Ishikawa (cell line): ENCODE data around the gene PRRG4.

ENCODE experiments used
- CEBPB ChIP-seq: IDR thresholded peaks from 2 replicates; pipeline ENCODE4 v1.6.1; 2012
- CREB1 ChIP-seq: IDR thresholded peaks from 2 replicates; pipeline ENCODE4 v1.6.1; 2012; ENCODE audit warnings: low read depth
- EGR1 ChIP-seq: IDR thresholded peaks from 2 replicates; pipeline ENCODE4 v1.6.1; 2012
- EP300 ChIP-seq: IDR thresholded peaks from 2 replicates; pipeline ENCODE4 v1.6.1; 2012; ENCODE audit warnings: borderline replicate concordance
- RAD21 ChIP-seq: IDR thresholded peaks from 2 replicates; pipeline ENCODE4 v1.6.1; 2012; ENCODE audit warnings: low read depth
- TAF1 ChIP-seq: IDR thresholded peaks from 2 replicates; pipeline ENCODE4 v1.6.1; 2012; ENCODE audit warnings: low read depth, mild to moderate bottlenecking
- TEAD4 ChIP-seq: IDR thresholded peaks from 2 replicates; pipeline ENCODE4 v1.6.1; 2012
- YY1 ChIP-seq: IDR thresholded peaks from 2 replicates; pipeline ENCODE4 v1.6.1; 2012; ENCODE audit warnings: low read depth
- TF ChIP-seq, protein P1 (sequence below): IDR thresholded peaks from 2 replicates; pipeline ENCODE4 v1.6.1; 2012
- TF ChIP-seq, protein P2 (sequence below): IDR thresholded peaks from 2 replicates; pipeline ENCODE4 v1.6.1; 2012
- TF ChIP-seq, protein P3 (sequence below): IDR thresholded peaks from 2 replicates; pipeline ENCODE4 v1.6.1; 2012; ENCODE audit warnings: low read depth, mild to moderate bottlenecking

DNA sequence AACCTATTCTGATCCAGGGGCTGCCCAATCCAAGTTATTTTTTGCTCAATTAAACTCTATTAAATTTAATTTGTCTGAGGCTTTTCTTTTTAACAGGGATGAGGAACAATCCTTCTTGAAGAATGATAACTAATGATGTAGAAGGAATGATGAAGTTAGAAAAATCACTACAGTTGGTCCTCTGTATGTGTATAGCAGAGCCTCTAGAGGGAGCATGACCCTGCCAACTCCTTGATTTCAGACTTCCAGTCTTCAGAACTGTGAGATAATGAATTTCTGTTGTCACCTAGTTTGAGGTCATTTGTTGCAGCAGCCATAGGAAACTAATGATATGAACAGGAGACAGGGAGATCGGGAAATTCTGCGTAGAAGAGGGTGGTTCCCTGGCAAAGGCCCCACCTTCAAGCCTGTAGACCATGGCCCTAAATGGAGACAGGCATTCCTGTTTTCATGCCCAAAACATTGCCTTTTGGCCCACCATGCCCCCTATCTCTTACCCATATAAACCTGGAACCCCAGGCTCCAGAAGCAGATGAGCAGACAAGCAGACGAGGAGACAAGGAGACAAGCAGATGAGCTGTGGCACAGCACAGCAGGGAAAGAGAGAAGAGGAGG is 55.1 kb downstream of the PRRG4 start:
- TF ChIP-seq, protein P1, sequence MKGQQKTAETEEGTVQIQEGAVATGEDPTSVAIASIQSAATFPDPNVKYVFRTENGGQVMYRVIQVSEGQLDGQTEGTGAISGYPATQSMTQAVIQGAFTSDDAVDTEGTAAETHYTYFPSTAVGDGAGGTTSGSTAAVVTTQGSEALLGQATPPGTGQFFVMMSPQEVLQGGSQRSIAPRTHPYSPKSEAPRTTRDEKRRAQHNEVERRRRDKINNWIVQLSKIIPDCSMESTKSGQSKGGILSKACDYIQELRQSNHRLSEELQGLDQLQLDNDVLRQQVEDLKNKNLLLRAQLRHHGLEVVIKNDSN = no peak
- TF ChIP-seq TAF1 (no peak), EP300 (no peak), CEBPB (no peak), EGR1 (no peak), CREB1 (no peak), YY1 (no peak), TEAD4 (no peak), RAD21 (peak; percentile 42)
- TF ChIP-seq, protein P2, sequence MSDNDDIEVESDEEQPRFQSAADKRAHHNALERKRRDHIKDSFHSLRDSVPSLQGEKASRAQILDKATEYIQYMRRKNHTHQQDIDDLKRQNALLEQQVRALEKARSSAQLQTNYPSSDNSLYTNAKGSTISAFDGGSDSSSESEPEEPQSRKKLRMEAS = no peak
- TF ChIP-seq, protein P3, sequence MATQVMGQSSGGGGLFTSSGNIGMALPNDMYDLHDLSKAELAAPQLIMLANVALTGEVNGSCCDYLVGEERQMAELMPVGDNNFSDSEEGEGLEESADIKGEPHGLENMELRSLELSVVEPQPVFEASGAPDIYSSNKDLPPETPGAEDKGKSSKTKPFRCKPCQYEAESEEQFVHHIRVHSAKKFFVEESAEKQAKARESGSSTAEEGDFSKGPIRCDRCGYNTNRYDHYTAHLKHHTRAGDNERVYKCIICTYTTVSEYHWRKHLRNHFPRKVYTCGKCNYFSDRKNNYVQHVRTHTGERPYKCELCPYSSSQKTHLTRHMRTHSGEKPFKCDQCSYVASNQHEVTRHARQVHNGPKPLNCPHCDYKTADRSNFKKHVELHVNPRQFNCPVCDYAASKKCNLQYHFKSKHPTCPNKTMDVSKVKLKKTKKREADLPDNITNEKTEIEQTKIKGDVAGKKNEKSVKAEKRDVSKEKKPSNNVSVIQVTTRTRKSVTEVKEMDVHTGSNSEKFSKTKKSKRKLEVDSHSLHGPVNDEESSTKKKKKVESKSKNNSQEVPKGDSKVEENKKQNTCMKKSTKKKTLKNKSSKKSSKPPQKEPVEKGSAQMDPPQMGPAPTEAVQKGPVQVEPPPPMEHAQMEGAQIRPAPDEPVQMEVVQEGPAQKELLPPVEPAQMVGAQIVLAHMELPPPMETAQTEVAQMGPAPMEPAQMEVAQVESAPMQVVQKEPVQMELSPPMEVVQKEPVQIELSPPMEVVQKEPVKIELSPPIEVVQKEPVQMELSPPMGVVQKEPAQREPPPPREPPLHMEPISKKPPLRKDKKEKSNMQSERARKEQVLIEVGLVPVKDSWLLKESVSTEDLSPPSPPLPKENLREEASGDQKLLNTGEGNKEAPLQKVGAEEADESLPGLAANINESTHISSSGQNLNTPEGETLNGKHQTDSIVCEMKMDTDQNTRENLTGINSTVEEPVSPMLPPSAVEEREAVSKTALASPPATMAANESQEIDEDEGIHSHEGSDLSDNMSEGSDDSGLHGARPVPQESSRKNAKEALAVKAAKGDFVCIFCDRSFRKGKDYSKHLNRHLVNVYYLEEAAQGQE = no peak
